IMR-90 (cell line): ENCODE measurements around the gene POLR3F. TPM values are rescaled to one million over a fixed set of nuclear protein-coding genes. Genes with fewer than 3 reads are reported as not detected.
"Not testable (repeated sequence)": the region's sequence is repeated elsewhere in the genome, so short reads cannot be mapped to it uniquely, and the experiment has no call there.

Experiments used
- ATAC-seq: fragments of 200-7000 bp; cut with Tn5 transposase; 2 replicates; pipeline ENCODE4 v1.9.1; 2020; ENCODE audit warnings: low read depth, mild to moderate bottlenecking, moderate library complexity
- BruUV-seq: library from RNA; stranded (reverse); fragments of 400-500 nt; replicated peaks from 2 replicates; lab custom pipeline; 2021; lab: Mats Ljungman, UMichigan
- CTCF ChIA-PET: fragments of 300-600 bp; formaldehyde crosslinking; extraction: SDS; loops from one replicate; lab custom pipeline; 2021; ENCODE audit warnings: antibody characterized with exemption; lab: Yijun Ruan, JAX
- POLR2A ChIA-PET: fragments of 300-600 bp; sonication (Branson Sonifier 250); formaldehyde crosslinking; loops from one replicate; lab custom pipeline; 2022; ENCODE audit warnings: antibody characterized with exemption; ENCODE audit not compliant: unreplicated experiment; lab: Charles Lee
- DNase-seq: peaks from one replicate; pipeline ENCODE4 v3.0.0; 2013
- H2AFZ ChIP-seq: replicated peaks from 2 replicates; pipeline ENCODE3; 2013; ENCODE audit warnings: low read length, mild to moderate bottlenecking; ENCODE audit not compliant: poor library complexity
- H2AK5ac ChIP-seq: 2 replicates; pipeline ENCODE4 v1.6.1; 2013; ENCODE audit warnings: low read depth, low read length, inconsistent platforms
- H2AK9ac ChIP-seq: replicated peaks from 2 replicates; pipeline ENCODE3; 2013; ENCODE audit warnings: mild to moderate bottlenecking, low read depth, low read length, moderate library complexity; ENCODE audit not compliant: poor library complexity
- H2BK120ac ChIP-seq: 2 replicates; pipeline ENCODE4 v1.6.1; 2013; ENCODE audit warnings: low read depth, low read length, inconsistent platforms
- H2BK15ac ChIP-seq: 3 replicates; pipeline ENCODE4 v1.6.1; 2013; ENCODE audit warnings: low read depth, low read length, inconsistent platforms
- H2BK20ac ChIP-seq: 2 replicates; pipeline ENCODE4 v1.6.1; 2013; ENCODE audit warnings: low read depth, mild to moderate bottlenecking, inconsistent platforms, low read length, moderate library complexity
- H2BK5ac ChIP-seq: 2 replicates; pipeline ENCODE4 v1.6.1; 2013; ENCODE audit warnings: mild to moderate bottlenecking, low read depth, low read length, inconsistent platforms; ENCODE audit not compliant: poor library complexity, severe bottlenecking
- H3K14ac ChIP-seq: replicated peaks from 2 replicates; pipeline ENCODE4 v1.6.1; 2013; ENCODE audit warnings: low read depth, low read length, inconsistent platforms
- H3K18ac ChIP-seq: 2 replicates; pipeline ENCODE4 v1.6.1; 2013; ENCODE audit warnings: low read depth, low read length, control low read depth
- H3K23ac ChIP-seq: 2 replicates; pipeline ENCODE4 v1.6.1; 2013; ENCODE audit warnings: low read depth, low read length, inconsistent platforms
- H3K27ac ChIP-seq: 2 replicates; pipeline ENCODE4 v1.5.1; 2013; ENCODE audit warnings: mild to moderate bottlenecking, control low read depth, low read length; ENCODE audit not compliant: insufficient read depth
- H3K27me3 ChIP-seq: 2 replicates; pipeline ENCODE4 v1.6.1; 2013; ENCODE audit warnings: low read length; ENCODE audit not compliant: control insufficient read depth, insufficient read depth
- H3K36me3 ChIP-seq: 2 replicates; pipeline ENCODE4 v1.6.1; 2013; ENCODE audit warnings: low read length, mixed read lengths; ENCODE audit not compliant: control insufficient read depth, insufficient read depth
- H3K4ac ChIP-seq: 2 replicates; pipeline ENCODE4 v1.6.1; 2013; ENCODE audit warnings: low read depth, low read length, inconsistent platforms
- H3K4me1 ChIP-seq: 2 replicates; pipeline ENCODE4 v1.6.1; 2013; ENCODE audit warnings: low read length, mixed read lengths; ENCODE audit not compliant: control insufficient read depth, insufficient read depth
- H3K4me2 ChIP-seq: 2 replicates; pipeline ENCODE4 v1.6.1; 2013; ENCODE audit warnings: low read depth, mild to moderate bottlenecking, control low read depth, low read length, moderate library complexity
- H3K4me3 ChIP-seq: 2 replicates; pipeline ENCODE4 v1.5.1; 2013; ENCODE audit warnings: low read depth, mild to moderate bottlenecking, control low read depth, low read length, moderate library complexity; ENCODE audit not compliant: insufficient read depth
- H3K56ac ChIP-seq: 2 replicates; pipeline ENCODE4 v1.6.1; 2013; ENCODE audit warnings: low read length, inconsistent platforms; ENCODE audit not compliant: insufficient read depth; ENCODE audit errors: extremely low read depth
- H3K79me1 ChIP-seq, 2 experiments: 2 replicates each; pipeline ENCODE4 v1.6.1; 2013; ENCODE audit warnings: low read length in 2 of 2, inconsistent platforms in 1 of 2, low read depth in 1 of 2
- H3K9ac ChIP-seq: 2 replicates; pipeline ENCODE4 v1.6.1; 2013; ENCODE audit warnings: low read depth, low read length, control low read depth
- H3K9me1 ChIP-seq: 2 replicates; pipeline ENCODE4 v1.6.1; 2013; ENCODE audit warnings: low read length, inconsistent platforms; ENCODE audit not compliant: insufficient read depth
- H3K9me3 ChIP-seq: 2 replicates; pipeline ENCODE4 v1.6.1; 2013; ENCODE audit warnings: low read length; ENCODE audit not compliant: control insufficient read depth, insufficient read depth
- H4K20me1 ChIP-seq: 2 replicates; pipeline ENCODE4 v1.6.1; 2013; ENCODE audit warnings: low read length, inconsistent platforms; ENCODE audit not compliant: insufficient read depth
- H4K5ac ChIP-seq: 2 replicates; pipeline ENCODE4 v1.6.1; 2013; ENCODE audit warnings: mild to moderate bottlenecking, low read depth, low read length, control low read depth
- H4K8ac ChIP-seq, 2 experiments: 2 replicates each; pipeline ENCODE4 v1.6.1; 2013; ENCODE audit warnings: low read depth in 2 of 2, low read length in 2 of 2, control low read depth in 1 of 2, inconsistent platforms in 1 of 2
- H4K91ac ChIP-seq: 2 replicates; pipeline ENCODE4 v1.6.1; 2013; ENCODE audit warnings: low read depth, low read length, inconsistent platforms; ENCODE audit not compliant: insufficient read depth
- WGBS, 2 experiments: methylation state at CpG; one replicate each; pipeline versions ENCODE4 v1.1.5 to v1.1.7; 2013; ENCODE audit warnings: missing lambda C conversion rate in 2 of 2; ENCODE audit not compliant: insufficient read length in 1 of 2; ENCODE audit errors: extremely low coverage in 2 of 2; 5-methylcytosine and 5-hydroxymethylcytosine counted together
- dilution Hi-C: fragments of 300-500 bp; cut with HindIII; formaldehyde crosslinking; loops from one replicate; pipeline ENCODE4 v1.14.3; 2018; ENCODE audit warnings: low sequenced_read_pairs; ENCODE audit not compliant: unreplicated experiment
- in situ Hi-C: fragments of 300-500 bp; cut with MboI; formaldehyde crosslinking; loops from 3 replicates; pipeline ENCODE4 v1.14.3; 2019; ENCODE audit warnings: low sequenced_read_pairs, inconsistent platforms, mixed read lengths
- intact Hi-C: fragments of 100-400 bp; cut with micrococcal nuclease; formaldehyde crosslinking; loops from 2 replicates; pipeline ENCODE4 v1.10.0; 2022
- polyA plus RNA-seq, 3 experiments: library from polyadenylated mRNA; depleted of rRNA; stranded (reverse); fragments of >200 nt; gene quantifications; 2 replicates each; pipeline ENCODE4 v1.2.3, GENCODE V29; 2012; ENCODE audit warnings: low replicate concordance in 1 of 3
- total RNA-seq: library from RNA; depleted of rRNA; stranded (reverse); fragments of >200 nt; gene quantifications from 2 replicates; pipeline ENCODE4 v1.2.3, GENCODE V29; 2012

Gene POLR3F
- total and polyA plus RNA-seq, 2 of the 4 experiments (the other 2 are of a cell fraction), result 5.7 to 7.2 TPM

GRCh38 chr20:18501672-18502071 is 34.5 kb downstream of the POLR3F start:
- H4K20me1 ChIP-seq, H2BK120ac ChIP-seq, H3K4ac ChIP-seq, ATAC-seq, H3K79me1 ChIP-seq, H3K27me3 ChIP-seq, H2AK9ac ChIP-seq, H3K14ac ChIP-seq, H3K4me2 ChIP-seq, H2BK5ac ChIP-seq, DNase-seq, H3K9me3 ChIP-seq, H2AK5ac ChIP-seq, H3K36me3 ChIP-seq, dilution Hi-C loops, H3K27ac ChIP-seq, H3K9ac ChIP-seq, BruUV-seq, H3K9me1 ChIP-seq, H2BK20ac ChIP-seq, H4K8ac ChIP-seq, intact Hi-C loops, H4K91ac ChIP-seq, H2AFZ ChIP-seq, H3K18ac ChIP-seq, H3K23ac ChIP-seq, in situ Hi-C loops, H3K4me3 ChIP-seq, POLR2A ChIA-PET, CTCF ChIA-PET, H2BK15ac ChIP-seq, H4K5ac ChIP-seq, H3K4me1 ChIP-seq, H3K56ac ChIP-seq: not testable (repeated sequence)
- no CpG with 5 or more reads among the region's 1 CpG for WGBS, 2 experiments
